Stimulated activated CD8-positive, alpha-beta memory T cell treated with anti-CD3 and anti-CD28 coated beads, Interleukin-15, amount 100 ng/mL, for 24 hours (primary cell): ENCODE measurements around the gene RNF39.
A peak's percentile ranks its signal among the peaks of the same experiment; 100 is the strongest.
"Not testable (repeated sequence)": the region's sequence is repeated elsewhere in the genome, so short reads cannot be mapped to it uniquely, and the experiment has no call there.

Experiments
- DNase-seq: peaks from one replicate; pipeline ENCODE4 v3.0.0-alpha.2; 2020; ENCODE audit warnings: low read depth

Gene RNF39

DNA sequence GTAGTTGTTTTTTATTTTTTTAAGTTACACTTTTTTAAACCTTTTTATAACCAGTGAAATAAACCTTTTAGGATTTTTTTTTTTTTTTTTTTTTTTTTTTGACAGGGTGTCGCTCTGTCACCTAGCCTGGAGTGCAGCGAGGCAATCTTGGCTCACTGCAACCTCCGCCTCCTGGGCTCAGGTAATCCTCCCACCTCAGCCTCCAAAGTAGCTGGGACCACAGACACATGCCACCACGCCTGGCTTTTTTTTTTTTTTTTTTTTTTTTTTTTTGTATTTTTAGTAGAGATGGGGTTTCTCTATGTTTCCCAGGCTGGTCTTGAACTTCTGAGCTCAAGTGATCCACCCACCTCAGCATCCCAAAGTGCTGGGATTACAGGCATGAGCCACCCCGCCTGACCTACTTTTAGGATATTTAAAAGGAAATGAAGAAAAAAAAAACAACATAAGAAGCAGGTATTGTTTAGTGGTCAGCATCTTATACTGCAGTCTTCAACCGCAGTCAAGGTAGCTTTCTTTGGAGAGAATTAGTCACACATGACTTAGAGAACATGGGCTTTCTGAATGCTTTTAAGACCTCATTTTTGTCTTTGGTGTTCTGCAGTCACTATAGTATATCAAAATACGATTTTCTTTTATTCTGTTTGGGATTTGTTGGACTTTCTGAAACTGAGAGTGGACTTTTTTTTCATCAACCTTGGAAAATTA is 12.9 kb downstream of the RNF39 start:
- no peak for DNase-seq

DNA sequence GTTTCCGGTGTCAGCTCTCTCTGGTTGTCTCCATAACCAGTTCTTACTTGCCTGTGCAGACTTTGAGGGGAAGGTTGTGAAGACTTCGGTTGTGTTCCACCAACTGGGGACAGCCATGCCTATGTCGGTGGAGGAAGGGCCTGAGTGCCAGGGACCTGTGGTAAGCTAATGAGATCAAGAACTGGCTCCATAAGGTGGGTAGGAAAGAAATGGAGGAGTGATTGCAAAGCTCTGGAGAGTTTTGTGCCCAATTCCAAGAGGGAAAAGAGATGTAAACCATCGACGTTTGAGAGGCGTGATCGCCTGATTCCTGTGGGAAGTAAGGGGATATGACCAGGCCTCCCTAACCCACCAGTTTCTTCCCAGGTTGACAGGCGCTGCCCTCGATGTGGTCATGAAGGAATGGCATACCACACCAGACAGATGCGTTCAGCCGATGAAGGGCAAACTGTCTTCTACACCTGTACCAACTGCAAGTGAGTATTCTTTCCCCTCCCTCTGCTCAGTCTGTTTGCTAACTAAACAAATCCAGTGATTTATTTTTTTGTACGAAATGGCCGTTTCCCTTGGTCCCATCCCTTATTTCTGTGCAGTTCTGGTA is 13.6 kb downstream of the RNF39 start:
- DNase-seq: no peak

DNA sequence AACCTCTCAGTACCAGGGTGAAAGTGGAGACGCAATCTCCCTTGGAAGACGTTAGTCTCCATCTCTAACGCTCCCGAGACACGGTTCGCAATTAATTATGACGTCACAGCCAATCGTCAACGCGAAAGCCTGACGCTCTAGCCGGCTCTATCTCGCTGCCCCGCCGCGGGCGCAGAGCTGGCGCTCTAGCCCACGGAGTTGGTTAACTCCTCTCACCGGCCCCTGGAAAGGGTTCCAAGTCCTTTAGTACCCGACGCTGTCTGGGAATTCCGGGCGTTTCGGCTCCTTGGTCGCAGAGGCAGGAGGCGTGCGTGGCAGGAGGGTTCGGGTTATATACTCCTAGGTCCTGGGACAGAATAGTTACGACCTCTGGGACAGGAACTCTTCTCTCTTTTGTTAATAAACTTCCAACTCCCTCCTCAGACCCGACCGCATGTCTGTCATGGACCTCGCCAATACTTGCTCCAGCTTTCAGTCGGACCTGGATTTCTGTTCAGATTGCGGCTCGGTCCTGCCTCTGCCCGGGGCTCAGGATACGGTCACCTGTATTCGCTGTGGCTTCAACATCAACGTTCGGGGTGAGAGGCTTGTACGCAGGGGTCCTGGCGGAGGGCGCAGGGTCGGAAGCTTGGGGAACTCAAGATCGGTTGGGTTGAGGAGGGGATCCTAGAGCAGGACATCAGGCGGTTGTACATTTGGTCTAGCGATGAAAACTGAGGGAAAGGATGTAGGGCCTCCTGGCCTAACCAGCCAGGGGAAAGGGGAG is 14.3 kb downstream of the RNF39 start, which contains the start of gene POLR1H:
TSS of gene POLR1H (plus strand) at position 174 of the 766 bp plus-strand sequence. CDS start at position 434, 260 bp downstream.
- peak; percentile 59 for DNase-seq

DNA sequence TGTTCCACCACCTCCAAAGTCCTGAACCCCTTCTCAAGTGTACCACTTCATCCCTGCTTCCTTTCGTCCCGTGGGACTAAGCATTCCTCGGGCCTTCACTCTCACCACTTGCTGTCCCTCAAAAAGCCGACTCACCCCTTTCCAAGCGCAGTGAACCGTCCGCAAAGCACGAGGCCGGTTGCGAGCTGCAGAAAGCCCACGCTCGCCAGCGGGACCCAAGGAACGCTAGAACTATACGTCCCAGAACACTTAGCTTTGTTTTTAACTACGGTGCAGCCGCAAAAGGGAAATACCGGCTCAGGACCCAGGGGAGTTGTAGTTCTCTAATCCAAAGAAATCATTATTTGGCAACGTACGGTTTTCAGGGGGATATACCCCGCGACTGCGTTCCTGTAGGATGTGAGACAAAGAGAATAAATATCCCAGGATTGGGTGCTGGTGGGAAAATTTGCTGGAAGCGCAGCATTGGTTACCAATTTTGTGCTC is 14.9 kb downstream of the RNF39 start:
- no peak for DNase-seq

DNA sequence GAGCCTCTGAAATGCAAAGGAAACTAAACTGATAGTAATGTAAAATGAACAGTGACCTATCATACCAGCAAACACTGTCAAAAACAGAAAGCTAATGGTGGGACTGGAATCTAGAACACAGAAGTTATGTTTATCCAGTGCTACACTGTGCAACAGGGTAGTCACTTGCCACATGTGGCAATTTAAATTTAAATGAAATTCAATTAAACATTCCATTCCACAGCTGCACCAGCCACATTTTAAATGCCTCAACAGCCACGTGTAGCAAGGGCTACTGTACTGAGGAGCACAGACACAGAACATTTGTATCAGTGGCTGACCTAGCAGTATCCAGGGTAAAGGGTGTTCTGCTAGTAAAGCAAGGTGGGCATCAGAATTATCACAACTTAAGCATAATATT is 20.1 kb downstream of the RNF39 start:
- no peak for DNase-seq

DNA sequence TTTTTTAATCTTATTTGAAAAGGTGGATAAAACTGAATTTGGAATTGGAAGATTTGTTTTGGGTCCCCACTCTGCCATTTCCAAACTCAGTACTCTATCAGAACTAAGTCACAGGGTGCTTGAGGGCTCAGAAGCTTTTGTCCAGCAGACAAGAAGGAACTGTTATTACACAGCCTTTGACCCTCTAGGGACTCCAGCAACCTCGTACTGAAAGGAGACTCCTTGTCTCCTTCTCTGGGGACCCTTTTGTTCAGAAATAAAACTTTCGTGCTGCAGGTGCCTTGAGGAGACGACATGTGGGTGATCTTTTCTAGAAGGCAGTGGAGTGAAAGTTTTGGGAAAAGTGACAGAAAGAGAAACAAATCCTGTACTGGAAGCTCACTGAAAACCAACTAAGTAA is 21.9 kb downstream of the RNF39 start:
- no peak for DNase-seq

DNA sequence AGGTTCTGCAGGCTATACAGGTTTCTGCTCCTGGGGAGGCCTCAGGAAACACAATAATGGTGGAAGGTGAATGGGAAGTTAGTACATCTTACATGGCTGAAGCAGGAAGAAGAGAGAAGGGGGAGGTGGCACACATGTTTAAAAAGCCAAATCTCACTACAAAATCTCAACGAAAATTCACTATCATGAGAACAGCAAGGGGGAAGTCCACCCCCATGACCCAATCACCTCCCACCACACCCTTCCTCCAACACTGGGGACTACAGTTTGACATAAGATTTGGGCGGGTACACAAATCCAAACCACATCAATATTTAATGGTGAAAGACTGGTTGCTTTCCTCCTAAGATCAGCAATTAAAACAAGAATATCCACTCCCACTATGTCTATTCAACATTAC is 28.3 kb downstream of the RNF39 start:
- DNase-seq: no peak

DNA sequence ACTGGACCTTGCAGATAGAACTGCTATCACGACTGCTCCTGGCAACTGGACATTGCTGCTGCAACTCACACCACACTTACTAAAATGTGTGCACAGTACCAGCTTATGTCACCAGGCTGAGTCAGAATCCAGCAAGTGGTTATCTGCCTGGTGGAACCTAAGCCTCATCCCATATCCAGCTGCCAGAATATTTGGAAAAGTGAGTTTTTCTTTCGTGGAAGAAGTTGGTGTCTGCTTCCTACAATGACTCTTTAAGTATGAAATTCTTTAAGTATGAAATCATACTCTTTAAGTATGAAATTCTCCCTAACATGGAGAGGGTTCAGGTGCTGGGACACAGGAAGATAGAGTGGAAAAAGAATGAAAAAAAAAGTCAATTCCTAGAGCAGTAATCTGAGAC is 30.9 kb downstream of the RNF39 start:
- DNase-seq: no peak

DNA sequence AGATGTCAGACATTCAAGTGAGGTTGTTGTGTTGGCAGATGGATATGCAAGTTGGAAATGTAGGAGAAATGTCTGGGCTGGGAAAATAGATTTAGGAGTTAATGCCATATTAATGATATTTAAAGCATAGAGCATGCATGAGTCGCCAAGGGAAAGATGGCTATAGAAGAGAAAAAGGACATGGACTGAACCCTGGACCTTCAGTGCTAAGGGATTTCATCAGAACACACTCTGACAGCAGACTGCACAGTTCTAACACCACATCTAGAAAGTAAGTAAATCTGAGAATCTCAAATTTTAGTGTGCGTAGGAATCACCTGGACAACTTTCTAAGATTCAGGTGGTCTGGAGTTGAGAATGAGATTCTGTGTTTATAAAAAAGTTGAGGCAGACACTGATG is 31.8 kb downstream of the RNF39 start:
- no peak for DNase-seq

DNA sequence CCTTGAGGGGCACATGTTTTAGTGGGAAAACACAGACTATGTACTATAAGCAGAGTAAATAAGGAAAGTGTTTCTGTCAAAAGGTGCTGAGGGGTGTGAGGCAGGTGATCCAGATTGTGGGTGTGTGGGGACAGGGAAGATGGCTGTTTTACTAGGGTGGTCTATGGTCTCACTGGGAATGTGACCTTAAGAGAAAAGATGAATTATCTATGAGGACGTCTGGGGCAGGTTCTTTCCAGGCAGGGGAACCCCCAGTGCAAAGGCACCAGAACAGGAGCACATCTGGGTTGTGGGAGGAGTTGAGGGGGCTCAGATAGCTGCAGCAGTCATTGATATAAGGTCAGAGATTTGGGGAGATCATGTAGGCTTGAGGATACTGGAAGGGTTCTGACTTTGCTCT is 32.7 kb downstream of the RNF39 start:
- no peak for DNase-seq

DNA sequence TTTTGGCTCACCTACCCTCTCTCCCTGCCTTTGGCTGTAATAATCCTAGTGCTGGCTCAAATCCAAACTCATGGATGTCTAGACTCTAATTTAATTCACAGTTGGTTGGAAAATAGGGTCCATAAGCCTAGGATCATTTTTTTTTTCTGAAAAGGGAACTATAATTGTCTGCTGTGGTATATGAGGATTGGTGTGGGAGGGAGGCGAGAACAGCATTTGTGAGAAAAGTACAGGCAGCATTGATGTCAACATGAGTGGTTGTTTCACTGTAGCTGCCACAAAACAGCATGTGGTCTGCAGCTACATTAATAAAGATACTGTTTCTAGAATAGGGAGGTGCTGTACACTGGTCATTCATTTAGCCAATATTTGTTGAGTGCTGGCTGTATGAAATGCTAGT is 33.1 kb downstream of the RNF39 start:
- DNase-seq: no peak

DNA sequence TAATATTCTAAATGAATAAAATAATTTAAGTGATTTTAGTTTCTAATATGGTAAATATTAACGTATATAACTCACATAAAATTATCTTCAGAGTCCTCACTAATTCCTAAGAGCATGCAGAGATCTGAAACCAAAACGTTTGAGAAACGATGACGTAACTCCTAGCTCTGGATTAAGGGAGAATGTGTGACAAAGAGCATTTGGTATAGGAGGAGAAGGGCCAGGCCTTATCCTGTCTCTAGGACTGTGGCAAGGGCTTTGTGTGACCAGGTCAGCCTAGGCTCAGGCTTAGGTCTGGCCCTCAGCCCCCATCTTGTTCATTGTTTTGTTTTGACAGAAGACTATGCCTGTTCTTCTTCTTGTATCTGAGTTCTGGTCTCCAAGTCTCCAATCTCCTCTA is 33.7 kb downstream of the RNF39 start:
- no peak for DNase-seq

DNA sequence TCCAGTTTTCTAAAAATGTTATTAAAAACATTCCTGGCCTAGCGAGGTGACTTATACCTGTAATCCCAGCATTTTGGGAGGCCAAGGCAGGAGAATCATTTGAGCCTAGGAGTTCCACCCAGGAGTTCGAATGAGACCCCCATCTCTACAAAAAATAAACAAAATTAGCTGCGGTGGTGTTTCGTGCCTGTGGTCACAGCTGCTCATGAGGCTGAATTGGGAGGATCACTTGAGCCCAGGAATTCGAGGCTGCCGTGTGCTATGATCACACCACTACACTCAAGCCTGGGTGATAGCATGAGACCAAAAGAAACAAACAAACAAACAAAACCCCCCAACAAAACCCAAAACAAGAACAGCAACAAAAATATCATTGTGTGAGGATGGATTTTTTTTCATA is 34.3 kb downstream of the RNF39 start:
- no peak for DNase-seq

DNA sequence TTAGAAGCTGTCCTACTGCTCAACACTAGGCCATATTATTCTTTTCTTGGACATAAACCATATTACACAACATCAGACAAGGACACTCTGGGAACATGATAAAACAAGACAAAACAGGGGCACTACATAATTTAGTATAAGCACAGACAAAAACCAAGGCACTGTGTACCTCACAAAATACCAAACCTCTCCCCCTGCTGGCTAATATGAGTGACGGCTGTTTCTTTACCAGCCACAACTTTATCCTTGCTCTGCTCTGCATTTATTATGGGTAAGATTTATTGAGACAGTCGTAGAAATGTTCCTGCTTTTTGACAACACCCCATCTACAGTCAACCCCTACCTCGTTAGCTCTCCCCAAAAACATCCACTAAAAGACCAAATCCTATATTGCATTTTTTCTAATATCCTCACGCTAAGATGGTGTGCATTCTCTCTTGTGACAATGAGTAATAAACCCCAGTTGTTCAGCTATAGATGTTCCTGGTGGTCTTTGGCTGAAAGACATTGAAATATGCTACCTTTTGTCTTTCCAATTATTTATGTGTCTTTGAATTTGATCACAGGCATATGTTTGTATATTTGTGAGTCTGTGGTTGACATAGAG is 38.3 kb downstream of the RNF39 start:
- no peak for DNase-seq

DNA sequence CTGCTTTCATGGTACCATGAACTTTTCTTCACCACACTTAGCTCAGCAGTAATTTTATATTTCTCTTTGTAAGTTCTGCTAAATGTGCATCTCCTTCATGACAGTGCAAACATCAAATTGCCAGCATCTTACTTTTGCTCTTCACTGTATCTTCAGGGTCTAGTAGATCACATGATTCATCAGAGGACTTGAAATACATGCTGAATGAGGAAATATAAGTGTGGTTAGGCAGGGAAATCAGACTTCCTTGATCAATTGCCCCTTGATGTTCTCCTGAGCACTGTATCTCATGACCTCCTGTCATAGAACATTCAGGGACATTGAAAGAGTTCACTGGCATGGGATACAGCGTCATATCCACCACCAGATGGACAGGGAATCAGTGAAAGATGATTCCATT is 39.8 kb downstream of the RNF39 start:
- no peak for DNase-seq

DNA sequence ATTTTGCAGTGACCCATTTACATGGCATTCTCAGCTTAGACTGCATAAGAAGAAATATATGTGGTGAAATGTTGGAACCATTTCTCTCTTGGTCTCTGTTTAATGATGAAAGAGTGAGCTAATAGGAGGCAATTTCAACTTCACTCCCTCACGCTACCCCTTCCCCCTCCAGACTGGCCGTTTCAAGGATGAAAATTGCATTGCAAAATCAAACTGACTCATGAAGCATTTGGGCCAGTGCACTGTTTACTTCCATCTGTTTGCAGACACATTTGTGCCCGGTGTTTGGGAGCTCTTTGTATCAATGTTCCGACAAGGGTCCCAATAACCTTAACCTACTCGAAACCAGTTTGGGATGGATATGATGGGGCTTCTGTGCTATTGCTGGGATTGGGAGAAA is 42.1 kb downstream of the RNF39 start:
- DNase-seq: not testable (repeated sequence)

DNA sequence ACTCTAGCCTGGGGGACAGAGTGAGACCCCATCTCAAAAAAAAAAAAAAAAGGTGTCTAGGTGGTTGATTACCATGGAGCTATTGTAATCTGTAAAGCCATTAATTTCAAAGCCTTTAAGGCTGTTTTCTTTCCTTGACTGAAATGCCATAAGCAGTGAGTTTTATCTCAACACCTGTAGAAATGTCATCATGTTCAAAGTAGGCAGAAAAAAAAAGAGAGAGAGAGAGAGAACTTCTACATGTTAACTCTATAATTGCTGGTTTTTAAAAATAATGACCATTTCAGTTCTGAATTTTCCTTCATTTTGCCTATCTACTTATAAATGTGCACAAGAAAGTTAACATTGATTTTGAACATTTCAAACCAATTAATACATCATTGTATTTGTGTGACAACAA is 44.2 kb downstream of the RNF39 start:
- DNase-seq: no peak

DNA sequence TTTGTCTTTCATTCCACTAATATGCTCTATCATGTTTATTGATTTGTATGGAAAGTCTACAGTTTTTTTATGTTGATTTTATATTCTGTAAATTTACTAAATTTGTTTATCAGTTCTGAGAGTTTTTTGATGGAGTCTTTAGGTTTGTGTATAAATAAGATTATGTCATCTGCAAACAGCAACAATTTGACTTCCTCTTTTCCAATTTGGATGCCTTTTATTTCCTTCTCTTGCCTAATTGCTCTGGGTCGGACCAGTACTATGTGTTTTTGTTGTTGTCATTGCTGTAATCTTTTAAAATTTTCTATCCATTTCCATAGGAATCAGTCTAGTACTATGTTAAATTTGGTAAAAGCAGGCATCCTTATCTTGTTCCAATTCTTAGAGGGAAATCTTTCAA is 46.0 kb downstream of the RNF39 start:
- no peak for DNase-seq

DNA sequence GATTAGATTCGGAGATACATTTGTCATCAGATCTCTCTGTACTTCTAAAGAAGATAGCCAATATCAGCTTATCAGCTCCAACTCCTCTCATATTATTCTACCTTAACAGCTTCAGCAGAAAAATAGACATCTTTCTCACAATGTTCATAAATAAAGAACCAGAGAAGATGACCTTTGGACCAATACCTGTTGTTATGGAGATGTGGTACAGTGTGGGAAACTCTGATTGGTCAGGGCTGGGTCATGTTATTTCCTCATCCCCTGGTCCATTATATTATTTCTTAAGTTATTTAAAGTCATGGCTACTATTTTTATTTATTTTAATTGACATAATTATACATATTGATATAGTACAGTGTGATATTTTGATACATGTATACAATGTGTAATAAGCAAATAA is 50.4 kb downstream of the RNF39 start:
- no peak for DNase-seq

DNA sequence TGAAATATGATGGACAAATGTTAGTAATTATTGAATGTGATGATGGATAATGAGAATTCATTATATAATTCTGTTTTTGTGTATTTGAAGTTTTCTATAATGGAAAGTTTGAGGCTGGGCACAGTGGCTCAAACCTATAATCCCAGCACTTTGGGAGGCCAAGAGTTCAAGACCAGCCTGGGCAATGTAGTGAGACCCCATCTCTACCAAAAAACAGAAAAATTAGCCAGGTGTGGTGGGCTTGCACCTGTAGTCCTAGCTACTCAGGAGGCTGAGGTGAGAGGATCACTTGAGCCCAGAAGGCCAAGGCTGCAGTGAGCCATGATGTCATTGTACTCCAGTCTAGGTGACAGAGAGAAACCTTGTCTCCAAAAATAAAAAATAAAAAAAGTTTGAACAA is 52.9 kb downstream of the RNF39 start:
- not testable (repeated sequence) for DNase-seq

DNA sequence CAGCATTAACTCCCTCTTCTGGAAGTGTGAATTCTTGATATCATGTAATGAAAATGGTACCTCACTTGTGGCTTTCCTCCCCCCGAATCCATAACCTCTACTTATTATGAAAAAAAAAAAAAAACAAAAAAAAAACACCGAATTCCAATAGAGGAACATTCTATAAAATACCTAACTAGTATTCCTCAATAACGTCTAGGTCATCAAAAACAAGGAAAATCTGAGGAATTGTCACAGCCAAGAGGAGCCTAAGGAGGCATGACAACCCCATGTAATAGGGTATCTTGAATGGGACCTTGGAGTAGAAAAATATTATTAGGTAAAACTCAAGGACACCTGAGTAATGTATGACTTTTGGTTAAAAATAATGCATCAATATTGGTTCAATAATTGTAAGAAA is 53.4 kb downstream of the RNF39 start:
- no peak for DNase-seq

DNA sequence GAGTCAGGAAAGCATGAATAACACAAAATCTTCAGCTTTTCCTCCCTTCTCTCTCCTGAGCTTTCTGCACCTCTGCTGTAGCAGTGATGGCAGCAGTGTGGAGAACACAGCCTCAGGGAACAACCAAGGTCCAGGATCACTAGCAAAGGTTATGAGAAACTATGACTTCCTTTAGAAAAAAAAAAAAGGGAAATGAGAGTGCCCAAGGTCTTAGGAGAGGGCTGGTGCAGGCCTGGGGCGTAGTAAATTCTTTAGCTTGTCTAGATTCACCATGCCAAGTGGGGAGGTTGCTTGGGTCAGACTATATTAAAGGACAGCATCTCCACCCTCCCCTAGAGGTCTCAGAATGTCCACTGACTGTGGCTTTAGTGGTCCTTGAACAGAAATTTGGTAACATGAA is 54.9 kb downstream of the RNF39 start:
- DNase-seq: no peak
